ENCODE measurements around the gene STAP1. TPM values are rescaled to one million over a fixed set of nuclear protein-coding genes. Genes with fewer than 3 reads are reported as not detected.

Gene STAP1
- polyA plus RNA-seq, 1 donor from 2014 or later, result not detected

GRCh38 chr4:67624939-67625338 is 66.4 kb downstream of the STAP1 start:
- peaks cover 30% of the 10 kb centered on the region for H3K36me3 ChIP-seq (ENCODE audit: insufficient read depth, low read length)
- H3K9me3 ChIP-seq (ENCODE audit: low read length), result no peaks in the 10 kb centered on the region
- H3K79me2 ChIP-seq (replicated peaks; ENCODE audit: insufficient read depth, low read length), result no peaks in the 10 kb centered on the region
- H3F3A ChIP-seq (ENCODE audit: insufficient read depth, low read length, poor library complexity, severe bottlenecking), result no peaks in the 10 kb centered on the region
- no peak overlapping the region for H3K4me2 ChIP-seq (ENCODE audit: low read length)
- TF ChIP-seq MXI1 (conservative IDR thresholded peaks at IDR 0.05; ENCODE audit: poor library complexity, severe bottlenecking) (no peak), POLR2AphosphoS5 (IDR thresholded peaks at IDR 0.05) (no peak), EZH2 (IDR thresholded peaks at IDR 0.05; ENCODE audit: borderline replicate concordance, insufficient read depth, low read length, poor library complexity, severe bottlenecking) (no peak), SMC3 (conservative IDR thresholded peaks at IDR 0.05; ENCODE audit: poor library complexity) (no peak), CTCF (IDR thresholded peaks at IDR 0.05; ENCODE audit: poor library complexity, severe bottlenecking) (no peak), REST (IDR thresholded peaks at IDR 0.05; ENCODE audit: borderline replicate concordance) (no peak), TAF1 (IDR thresholded peaks at IDR 0.05; ENCODE audit: low read depth) (no peak), EP300 (conservative IDR thresholded peaks at IDR 0.05; ENCODE audit: poor library complexity, severe bottlenecking) (no peak), RAD21 (conservative IDR thresholded peaks at IDR 0.05) (no peak)
- H3K4me3 ChIP-seq (ENCODE audit: low read length), result no peak overlapping the region
- H3K27ac ChIP-seq (ENCODE audit: low read length), result no peak overlapping the region
- no peaks in the 10 kb centered on the region for H4K20me1 ChIP-seq (ENCODE audit: insufficient read depth)
- H3K27me3 ChIP-seq (ENCODE audit: insufficient read depth, low read depth, low read length), result no peaks in the 10 kb centered on the region
- H3K9me2 ChIP-seq (ENCODE audit: insufficient read depth, low read length), result no peaks in the 10 kb centered on the region
- no peak overlapping the region for H3K9ac ChIP-seq (ENCODE audit: low read length)
- H2AFZ ChIP-seq (ENCODE audit: low read depth, low read length), result no peak overlapping the region

- H4K20me1 ChIP-seq (ENCODE audit: insufficient read depth), result no peaks in the 10 kb centered on the region
- H3K4me3 ChIP-seq (ENCODE audit: low read length), result no peak overlapping the region
- no peak overlapping the region for H3K27ac ChIP-seq (ENCODE audit: low read length)
- no peak overlapping the region for H2AFZ ChIP-seq (ENCODE audit: low read depth, low read length)
- no peaks in the 10 kb centered on the region for H3K79me2 ChIP-seq (replicated peaks; ENCODE audit: insufficient read depth, low read length)
- H3K27me3 ChIP-seq (ENCODE audit: insufficient read depth, low read depth, low read length), result no peaks in the 10 kb centered on the region
- H3K9ac ChIP-seq (ENCODE audit: low read length), result no peak overlapping the region
- no peak overlapping the region for H3K4me2 ChIP-seq (ENCODE audit: low read length)
- no peaks in the 10 kb centered on the region for H3F3A ChIP-seq (ENCODE audit: insufficient read depth, low read length, poor library complexity, severe bottlenecking)
- TF ChIP-seq CTCF (IDR thresholded peaks at IDR 0.05; ENCODE audit: poor library complexity, severe bottlenecking) (no peak), EP300 (conservative IDR thresholded peaks at IDR 0.05; ENCODE audit: poor library complexity, severe bottlenecking) (no peak)
- no peaks in the 10 kb centered on the region for H3K9me2 ChIP-seq (ENCODE audit: insufficient read depth, low read length)
- H3K9me3 ChIP-seq (ENCODE audit: low read length), result no peaks in the 10 kb centered on the region
- peaks cover 23% of the 10 kb centered on the region for H3K36me3 ChIP-seq (ENCODE audit: insufficient read depth, low read length)
Measured at GRCh38 chr4:67632492-67632891, 74.0 kb downstream of the STAP1 start.

Data from neural cell (in vitro differentiated cells).